HG03432 (cell line): ENCODE results near the gene PTPN22.
A peak's percentile ranks its signal among the peaks of the same experiment; 100 is the strongest.

Experiments
- ATAC-seq: cut with Tn5 transposase; IDR thresholded peaks from one replicate; pipeline ENCODE4 v1.9.1; 2021; ENCODE audit warnings: mild to moderate bottlenecking, moderate library complexity; ENCODE audit not compliant: unreplicated experiment

The PTPN22 gene

DNA sequence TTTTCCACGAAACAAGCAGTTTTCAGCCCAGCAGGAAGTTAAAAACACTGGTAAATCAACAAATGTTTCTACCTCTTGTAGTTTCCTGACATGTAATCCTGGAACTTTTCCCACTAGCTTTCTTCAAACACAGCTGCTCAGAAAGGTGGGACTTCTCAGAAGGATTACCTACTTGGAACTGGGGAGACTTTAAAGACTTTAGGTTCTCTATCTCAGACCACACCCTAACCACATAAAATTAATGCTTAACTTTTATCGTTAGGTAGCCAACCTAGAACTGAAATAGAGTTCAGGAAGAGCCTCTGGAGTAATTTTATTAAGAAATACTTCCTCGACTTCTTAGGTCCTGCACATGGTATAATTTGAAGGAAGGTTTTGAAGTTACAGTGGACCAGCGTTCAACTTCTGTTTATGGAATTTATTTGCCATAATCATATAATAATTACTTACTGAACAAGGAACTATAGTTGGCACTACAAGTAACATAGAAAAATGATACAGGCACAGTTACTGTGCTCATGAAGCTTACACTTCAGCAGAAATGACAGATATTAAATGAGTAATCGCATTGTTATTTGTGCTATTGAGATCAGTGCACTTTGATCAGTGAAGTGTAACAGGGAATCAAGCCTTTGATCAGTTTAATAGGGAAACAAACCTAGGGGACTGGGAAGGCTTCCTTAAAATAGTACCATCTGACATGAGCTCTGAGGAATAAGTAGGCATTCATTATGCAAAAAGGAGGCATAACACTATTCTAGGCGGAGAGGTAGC is 16.1 kb upstream of the PTPN22 start, which contains the start of gene BCL2L15:
TSS of gene BCL2L15 (minus strand) at position 180 of the 774 bp plus-strand sequence. CDS start 206 bp downstream, outside the sequence.
- ATAC-seq: no peak

DNA sequence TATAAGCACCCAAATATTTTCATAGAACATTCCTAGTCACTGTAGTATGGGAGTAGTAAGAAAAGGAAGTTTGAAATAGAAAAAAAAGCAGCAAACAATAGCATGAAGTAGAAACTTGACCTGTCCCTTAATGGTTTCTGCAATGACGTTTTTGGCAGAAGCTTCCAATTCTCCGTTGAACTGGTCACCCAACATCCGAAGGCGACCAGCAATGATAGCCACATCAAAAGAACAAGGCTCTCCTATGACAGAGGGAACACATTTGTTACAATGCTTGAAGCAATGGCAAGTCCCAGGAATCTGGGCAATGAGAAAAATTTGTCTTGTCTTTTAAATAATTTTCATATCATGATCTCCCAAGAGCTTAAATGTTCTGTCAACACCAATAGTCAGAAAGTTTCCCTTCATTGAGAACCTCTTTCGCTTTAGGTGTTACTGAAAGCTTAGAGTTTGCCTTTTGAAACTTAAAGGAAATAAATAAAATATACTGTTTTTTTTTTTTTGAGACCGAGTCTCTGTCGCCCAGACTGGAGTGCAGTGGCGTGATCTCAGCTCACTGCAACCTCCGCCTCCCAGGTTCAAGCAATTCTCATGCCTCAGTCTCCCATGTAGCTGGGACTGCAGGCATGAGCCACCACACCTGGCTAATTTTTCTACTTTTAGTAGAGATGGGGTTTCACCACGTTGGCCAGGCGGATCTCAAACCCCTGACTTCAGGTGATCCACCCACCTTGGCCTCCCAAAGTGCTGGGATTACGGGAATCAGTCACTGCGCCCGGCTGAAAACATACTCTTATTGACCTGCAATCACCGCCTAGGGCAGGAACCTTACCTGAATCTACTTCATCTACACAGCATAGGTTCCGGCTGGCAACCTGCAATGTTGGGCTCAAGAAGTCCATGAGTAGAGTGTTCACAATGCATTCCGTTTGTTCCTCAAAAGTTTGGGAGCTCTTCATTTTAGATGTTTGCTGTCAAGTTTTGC is 15.2 kb upstream of the PTPN22 start:
- no peak for ATAC-seq

DNA sequence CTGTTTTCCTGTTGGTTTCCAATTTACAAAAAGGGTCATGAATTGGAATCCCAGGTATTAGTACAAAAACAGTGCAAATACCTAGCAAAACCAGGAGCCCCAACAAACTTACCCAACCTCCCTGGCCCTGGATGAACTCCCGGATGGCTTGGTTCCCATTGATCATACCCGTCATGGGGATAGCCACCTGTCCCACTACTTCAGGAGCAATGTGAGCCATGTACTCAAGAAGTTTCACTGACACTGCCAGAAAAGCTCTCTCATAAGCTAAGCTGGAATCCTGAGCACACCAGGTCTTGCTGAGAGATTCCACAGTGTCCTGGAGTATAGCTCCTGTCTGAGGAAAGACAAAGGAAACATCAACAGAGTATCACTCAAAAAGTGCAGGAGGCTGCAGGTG is 10.1 kb upstream of the PTPN22 start:
- no peak for ATAC-seq

DNA sequence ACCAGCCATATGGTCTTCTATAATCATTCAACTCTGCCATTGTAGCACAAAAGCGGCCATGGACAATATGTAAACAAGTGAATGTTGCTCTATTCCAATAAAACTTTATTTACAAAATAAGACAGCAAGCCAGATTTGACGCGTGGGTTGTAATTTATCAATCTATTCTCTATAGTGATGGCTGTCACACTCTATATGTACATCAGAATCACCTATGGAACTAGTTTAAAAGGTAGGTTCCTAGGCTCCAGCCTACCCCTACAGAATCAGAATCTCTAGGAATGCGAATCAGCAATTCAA is 8.2 kb upstream of the PTPN22 start:
- no peak for ATAC-seq

DNA sequence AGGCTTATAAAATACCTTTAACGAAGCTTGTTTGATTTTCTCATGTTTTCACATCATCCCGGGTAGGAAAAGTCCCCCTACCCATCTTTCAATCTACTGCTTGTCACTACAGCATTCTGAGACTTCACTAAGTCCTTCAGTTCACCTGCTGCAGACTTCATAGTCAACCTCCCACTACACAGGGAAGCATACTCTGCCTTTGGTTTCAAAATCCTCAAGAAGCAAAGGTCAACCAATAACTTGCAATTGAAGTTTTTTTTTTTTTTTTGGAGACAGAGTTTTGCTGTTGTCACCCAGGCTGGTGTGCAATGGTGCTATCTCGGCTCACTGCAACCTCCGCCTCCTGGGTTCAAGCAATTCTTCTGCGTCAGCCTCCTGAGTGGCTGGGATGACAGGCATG is 4.7 kb upstream of the PTPN22 start:
- no peak for ATAC-seq

DNA sequence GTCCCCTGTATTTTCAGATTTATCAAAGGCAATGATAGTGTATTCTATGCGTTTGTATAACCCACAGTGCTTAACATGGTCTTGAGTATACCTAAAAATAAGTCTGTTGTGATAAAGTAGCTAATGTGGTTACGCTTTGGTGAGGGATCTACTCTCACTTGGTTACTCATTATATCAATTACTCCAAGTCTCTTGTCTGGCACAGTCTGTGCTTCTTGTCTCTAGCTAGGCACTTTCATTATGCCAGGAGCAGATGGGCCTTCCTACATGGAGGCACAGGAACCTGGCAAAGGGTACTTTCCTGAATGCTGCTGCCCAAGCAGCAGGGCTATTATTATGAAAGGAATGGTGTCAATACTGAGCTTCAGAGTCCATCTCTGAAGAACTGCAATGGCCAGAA is 4.2 kb upstream of the PTPN22 start:
- ATAC-seq: peak; percentile 32

DNA sequence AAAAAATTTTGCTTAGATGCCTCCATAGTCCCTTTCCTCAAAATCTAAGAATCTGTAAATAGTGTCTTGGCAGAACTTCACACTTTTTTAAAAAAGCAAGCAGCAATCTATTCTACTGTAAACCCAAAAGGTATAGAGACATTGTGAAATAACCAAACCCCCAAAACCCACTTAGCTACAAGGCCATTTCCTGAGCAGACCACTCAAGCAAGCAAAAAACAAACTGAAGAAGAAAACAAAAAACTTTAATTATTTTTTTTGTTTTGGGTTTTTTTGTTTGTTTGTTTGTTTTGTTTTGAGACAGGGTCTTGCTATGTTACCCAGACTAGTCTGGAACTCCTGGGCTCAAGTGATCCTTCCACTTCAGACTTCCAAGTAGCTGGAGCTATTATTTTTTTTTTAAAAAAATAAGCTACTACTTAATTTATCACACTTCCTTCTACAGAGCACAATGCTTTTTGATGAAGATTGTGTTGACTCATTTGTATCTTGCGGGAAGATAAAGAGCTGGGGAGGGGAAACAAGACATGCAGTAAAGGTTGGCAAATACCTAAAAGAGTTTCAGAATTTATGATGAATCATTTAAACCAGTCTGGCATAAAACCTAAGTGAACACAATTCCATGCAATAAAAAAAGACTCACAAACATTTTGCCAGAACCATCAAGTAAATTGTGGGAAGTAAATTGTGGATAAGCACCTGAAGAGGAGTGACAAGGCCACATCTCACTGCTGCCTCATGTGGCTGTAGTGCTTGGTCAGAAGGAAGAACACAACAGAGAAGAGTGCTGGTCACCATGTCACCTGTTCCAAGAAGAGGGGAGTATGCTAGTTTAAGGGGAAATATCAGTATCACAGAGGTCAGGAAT is 2.7 kb upstream of the PTPN22 start:
- ATAC-seq: peak; percentile 32

DNA sequence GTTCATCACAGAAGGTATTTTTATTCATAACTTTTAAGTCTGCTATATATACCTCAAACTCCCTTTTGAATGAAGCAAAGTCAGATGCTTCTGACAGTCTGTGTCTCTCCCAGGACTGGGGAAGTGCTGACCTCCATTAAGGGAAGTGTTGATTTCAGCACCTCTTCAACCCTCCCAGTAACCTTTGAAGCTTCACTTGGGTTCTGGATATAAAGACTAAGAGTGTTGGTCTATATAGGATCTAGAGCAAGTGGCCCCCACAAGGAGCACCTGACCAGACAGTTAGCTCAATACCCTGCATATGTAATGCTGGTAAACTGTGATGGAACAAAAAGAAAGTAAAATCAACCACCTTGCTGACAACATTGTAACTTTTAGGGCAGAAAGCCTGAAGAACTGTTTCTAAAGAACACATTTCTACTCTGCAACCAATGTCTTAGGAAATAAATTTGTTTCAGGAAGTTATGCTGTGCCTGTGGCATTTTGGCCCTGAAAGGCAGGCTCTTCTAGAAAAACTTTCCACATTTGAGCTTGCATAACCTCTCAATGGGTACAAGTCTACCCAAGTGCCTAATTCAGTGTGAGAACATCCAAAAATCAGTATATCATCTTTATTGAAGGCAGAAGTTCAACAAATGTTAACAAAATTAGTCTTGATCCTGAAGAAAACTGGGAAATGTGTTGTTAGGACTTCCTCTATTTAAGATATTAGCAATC is 865 bp upstream of the PTPN22 start:
- ATAC-seq: peak; percentile 9

DNA sequence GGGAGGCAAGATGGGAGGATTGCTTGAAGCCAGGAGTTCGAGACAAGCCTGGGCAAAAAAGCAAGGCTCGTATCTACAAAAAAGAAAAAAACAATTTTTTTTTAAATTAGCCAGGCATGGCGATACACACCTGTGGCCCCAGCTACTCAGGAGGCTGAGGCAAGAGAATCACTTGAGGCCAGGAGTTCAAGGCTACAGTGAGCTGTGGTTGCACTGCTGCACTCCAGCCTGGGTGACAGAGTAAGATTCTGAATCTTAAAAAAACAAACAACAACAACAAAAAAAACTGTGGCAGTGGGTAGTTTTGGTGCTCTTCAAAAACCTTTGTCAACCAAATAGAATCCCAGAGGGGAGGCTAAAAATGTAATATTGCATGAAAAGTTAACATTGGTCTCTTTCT is 734 bp downstream of the PTPN22 start:
- ATAC-seq: no peak

DNA sequence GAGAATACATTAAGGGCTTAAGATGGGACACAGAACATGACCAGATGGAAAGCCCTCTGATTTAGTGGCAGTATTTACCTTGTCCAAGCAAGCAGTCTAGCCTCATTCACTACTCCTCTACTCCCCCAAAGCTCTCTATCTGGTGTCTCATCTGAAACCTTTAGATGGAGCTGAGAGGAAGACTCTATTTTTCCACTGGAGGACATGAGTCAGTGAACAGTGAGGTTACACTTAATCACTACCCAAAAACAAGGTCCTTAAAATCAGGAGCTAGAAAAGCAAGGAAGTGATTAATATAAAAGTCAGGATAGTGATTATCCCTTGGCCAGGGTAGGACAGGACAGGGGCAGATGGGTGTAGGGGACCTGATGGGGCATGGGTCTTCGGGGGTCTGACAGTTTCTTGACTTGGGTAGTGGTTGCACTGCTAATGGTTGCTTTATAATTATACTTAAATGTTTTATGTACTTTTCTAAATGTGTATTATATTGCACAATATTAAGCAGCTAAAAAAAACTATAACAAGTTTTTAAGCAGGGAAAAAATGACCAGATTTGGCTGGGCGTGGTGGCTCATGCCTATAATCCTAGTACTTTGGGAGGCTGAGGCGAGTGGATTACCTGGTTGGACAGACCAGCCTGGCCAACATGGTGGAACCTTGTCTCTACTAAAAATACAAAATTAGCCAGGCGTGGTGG is 3.0 kb downstream of the PTPN22 start:
- ATAC-seq: no peak

DNA sequence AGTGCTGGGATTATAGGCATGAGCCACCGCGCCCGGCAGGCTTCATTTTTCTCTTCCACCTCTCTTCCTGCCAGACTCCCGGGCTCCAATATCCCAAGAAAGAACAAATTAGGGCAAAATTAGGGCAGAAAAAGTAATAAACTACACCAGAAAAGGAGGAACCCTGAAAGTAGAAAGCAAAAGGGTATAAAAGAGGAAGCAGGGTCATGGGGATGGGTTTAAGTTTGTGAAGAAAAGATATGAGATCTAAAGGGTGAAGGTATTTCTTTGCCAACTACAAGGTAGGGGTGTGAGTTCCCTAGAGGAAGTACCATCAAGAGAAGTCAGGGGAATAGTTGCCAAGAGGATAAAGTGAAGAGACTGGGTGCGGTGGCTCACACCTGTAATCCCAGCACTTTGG is 9.9 kb downstream of the PTPN22 start:
- ATAC-seq: no peak

DNA sequence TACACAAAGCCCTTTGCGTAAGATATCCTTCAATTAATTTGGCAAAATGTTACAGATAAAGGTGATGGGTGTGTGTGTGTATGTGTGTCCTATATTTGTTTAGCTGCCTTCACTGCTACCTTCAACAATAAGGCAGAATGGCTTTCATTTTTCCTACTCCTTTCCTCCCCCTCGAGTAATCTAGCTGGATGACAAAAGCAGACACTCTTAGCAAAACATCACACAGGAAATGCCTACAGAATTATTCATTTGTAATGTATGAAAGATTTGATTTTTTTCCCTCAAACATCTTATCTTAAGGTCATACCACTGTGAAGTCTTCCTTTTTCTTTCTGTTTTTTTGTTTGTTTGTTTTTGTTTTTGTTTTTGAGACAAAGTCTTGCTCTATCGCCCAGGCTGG is 10.6 kb downstream of the PTPN22 start:
- no peak for ATAC-seq

DNA sequence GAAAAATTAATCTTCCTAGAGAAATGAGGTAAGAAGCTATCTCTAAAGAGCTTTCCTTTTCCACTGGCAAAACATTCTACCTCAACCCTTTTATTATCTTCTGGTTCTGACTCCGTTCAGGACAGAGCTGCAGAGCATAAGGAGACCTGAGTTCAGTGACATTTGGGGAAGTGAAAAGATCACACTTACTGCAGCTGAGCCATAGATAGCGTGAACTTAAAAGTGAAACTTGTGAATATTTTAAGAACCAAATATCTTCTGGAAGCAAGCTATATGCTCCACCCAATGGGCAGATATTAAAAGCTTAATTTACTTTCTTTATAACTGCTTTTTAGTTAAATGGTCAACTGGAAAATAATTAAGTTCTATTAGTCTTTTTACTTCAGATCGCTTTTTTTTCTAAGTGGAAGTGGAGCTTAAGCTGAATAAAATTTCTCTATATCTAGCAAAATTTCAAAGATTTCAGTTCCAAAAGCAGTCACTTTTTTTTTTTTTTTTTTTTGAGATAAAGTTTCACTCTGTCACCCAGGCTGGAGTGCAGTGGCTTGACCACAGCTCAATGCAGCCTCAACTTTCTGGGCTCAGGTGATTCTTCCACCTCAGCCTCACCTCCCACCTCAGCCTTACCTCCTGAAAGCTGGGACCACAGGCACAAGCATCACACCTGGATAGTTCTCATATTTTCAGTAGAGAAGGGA is 11.9 kb downstream of the PTPN22 start:
- peak; percentile 89 for ATAC-seq

DNA sequence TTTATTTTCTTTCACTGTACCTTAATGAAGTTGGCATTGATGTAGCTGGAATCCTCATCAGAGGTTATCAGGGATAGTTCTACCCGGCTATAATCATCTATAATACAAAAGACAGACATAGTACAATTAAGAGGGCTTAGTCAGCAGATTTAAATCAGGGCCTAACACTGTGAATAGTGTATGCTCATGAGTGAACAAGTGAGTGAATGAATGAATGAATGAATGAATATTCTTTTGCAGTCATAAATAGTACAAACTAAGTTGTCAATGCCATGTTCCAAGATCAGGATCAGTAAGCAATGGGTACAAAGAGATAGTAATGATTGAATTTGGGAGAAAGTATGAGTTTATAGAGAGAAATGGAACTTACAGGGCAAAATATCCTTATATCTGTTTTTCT is 12.5 kb downstream of the PTPN22 start:
- no peak for ATAC-seq

DNA sequence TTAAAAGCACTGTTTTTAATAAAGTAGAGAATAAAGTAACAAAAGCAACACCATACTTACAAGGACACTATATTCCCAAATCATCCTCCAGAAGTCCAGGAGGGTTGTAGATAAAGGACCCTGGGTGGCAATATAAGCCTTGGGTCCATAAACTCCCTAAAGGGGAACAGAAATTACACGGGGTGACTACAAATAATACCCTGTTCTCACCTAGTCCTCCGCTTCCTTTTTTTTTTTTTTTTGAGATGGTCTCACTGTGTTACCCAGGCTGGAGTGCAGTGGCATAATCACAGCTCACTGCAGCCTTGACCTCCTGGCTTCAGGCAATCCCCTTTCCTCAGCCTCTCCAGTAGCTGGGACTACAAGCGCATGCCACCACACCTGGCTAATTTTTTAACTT is 13.1 kb downstream of the PTPN22 start:
- peak; percentile 41 for ATAC-seq

DNA sequence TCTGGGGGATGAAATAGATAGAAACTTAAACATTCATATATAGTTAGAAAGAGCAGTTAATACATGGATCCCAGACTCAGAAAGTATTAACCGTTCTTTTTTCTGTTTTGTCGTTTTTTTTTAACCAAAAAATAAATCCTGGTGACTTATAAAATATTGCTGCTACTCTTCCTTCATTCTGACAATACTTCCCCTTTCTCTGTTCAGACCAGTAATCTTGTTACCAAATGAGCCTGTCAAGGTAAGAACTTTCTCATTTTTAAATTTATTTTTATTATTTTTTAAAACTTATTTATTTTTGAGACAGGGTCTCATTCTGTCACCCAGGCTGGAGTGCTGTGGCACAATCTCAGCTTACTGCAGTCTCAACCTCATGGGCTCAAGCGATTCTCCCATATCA is 13.7 kb downstream of the PTPN22 start:
- no peak for ATAC-seq

DNA sequence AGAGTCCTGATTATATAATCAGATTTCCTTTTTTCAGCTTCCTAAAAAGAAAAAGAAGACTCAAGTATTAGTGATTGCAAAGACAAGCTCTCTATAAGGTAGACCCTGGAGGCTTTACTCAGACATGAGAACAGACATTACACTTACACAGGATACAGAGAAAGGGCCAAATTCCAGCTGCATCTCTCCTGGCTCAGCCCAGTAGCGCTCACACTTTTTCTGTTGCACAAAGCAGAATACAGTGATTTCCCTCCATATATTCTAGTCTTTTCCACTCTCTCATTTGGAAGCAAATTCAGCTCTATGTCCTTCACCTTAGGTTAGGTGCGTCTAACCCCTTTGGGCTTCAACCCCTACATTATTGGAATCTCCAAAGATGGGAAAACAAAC is 15.1 kb downstream of the PTPN22 start:
- ATAC-seq: no peak

DNA sequence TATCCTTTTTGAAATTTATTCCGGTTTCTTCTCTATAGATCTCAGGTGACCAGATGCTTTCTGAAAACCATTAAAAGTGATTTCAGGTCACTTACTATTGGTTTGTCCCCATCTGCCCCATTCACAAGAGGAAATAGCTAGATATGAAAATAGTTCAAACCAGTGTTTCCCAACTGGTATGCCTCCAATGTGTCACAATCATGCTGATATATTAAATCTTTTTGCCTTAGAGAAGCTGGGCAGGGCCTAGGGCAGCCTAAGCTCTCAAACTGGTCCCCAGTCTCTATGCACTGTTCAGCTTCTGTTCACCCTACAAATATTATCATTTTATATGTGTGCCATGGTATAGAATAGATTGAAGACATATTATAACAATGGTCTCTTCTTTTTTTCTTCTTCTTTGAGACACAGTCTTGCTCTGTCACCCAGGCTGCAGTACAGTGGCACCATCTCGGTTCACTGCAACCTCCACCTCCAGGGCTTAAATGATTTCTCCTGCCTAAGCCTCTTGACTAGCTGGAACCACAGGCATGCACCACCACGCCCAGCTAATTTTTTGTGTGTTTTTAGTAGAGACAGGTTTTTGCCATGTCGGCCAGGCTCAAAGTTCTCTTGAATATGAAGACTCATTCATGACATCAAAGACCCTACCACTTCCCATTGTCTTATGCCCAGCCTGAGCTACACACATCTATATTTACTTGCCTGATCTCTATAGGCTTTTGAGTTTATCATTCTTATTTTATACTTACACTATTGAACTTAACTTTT is 15.7 kb downstream of the PTPN22 start:
- ATAC-seq: no peak

DNA sequence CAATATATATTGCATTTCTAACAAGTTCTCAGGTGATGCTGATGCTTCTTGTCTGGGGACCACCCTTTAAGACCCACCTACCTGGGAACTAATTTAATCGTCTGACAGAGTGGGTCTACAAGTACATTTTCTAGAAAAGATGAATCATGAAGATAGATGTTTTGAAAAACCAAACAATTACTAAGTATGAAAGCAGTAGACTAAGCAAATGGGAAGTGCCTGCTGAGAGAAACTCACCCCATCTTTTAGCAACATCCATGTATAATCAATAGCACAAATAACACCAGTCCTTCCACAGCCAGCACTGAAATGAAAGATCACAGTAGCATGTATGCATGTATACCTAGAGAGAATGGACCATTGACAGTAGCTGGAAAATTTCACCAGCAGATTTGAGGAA is 17.3 kb downstream of the PTPN22 start:
- ATAC-seq: no peak
